ENCODE results near the gene FREM3.
A peak's percentile ranks its signal among the peaks of the same experiment; 100 is the strongest.

FREM3 gene

GRCh38 chr4:143585548-143585947, 114.9 kb downstream of the FREM3 start:
- no peak for DNase-seq

GRCh38 chr4:143581331-143581946, 119.0 kb downstream of the FREM3 start:
- Mint-ChIP-seq H3K4me1 (no peaks in the 10 kb centered on the region), H3K27ac (no peak overlapping the region), H3K27me3 (no peaks in the 10 kb centered on the region), H3K9me3 (peaks cover 13% of the 10 kb centered on the region), H3K36me3 (no peaks in the 10 kb centered on the region), H3K4me3 (no peak overlapping the region)
- CTCF ChIA-PET, result interaction anchor here (1.8 kb wide), 1 partner anchor 22 kb away, joined by 8 read pairs; no protein-coding TSS in a partner anchor
- DNase-seq, result no peak

More at GRCh38 chr4:143585548-143585947, 114.9 kb downstream of the FREM3 start:
- Mint-ChIP-seq H3K27ac (no peak overlapping the region), H3K9me3 (peaks cover 13% of the 10 kb centered on the region), H3K4me3 (no peak overlapping the region), H3K4me1 (no peaks in the 10 kb centered on the region), H3K27me3 (peaks cover 4% of the 10 kb centered on the region), H3K36me3 (no peaks in the 10 kb centered on the region)
- CTCF ChIA-PET, result no interaction called here

- DNase-seq, result no peak
- CTCF ChIA-PET, result no interaction called here
- H3K4me3 Mint-ChIP-seq, result no peak overlapping the region
- no peak overlapping the region for H3K27ac Mint-ChIP-seq
- peaks cover 1% of the 10 kb centered on the region for H3K36me3 Mint-ChIP-seq
- H3K9me3 Mint-ChIP-seq, result no peaks in the 10 kb centered on the region
- no peaks in the 10 kb centered on the region for H3K27me3 Mint-ChIP-seq
- no peaks in the 10 kb centered on the region for H3K4me1 Mint-ChIP-seq
Measured at GRCh38 chr4:143575331-143575730, 125.1 kb downstream of the FREM3 start.

GRCh38 chr4:143564472-143564871, 136.0 kb downstream of the FREM3 start:
- no peak overlapping the region for H3K27ac Mint-ChIP-seq
- DNase-seq, result no peak
- H3K27me3 Mint-ChIP-seq, result no peaks in the 10 kb centered on the region
- H3K4me1 Mint-ChIP-seq, result peaks cover 11% of the 10 kb centered on the region
- H3K36me3 Mint-ChIP-seq, result no peaks in the 10 kb centered on the region
- no peak overlapping the region for H3K4me3 Mint-ChIP-seq
- H3K9me3 Mint-ChIP-seq, result peaks cover 12% of the 10 kb centered on the region
- CTCF ChIA-PET, result no interaction called here

- Mint-ChIP-seq H3K27me3 (no peaks in the 10 kb centered on the region), H3K4me1 (peaks cover 23% of the 10 kb centered on the region), H3K27ac (peak overlapping the region; percentile 94), H3K36me3 (peaks cover 1% of the 10 kb centered on the region), H3K4me3 (peak overlapping the region; percentile 81), H3K9me3 (peaks cover 4% of the 10 kb centered on the region)
- DNase-seq, result peak; percentile 23
- CTCF ChIA-PET, result interaction anchor here (1.1 to 2.8 kb wide), 7 partner anchors 10 to 421 kb away, joined by 3 to 14 read pairs (median 5); no protein-coding TSS in a partner anchor
Measured at GRCh38 chr4:143559757-143560147, 140.7 kb downstream of the FREM3 start.

GRCh38 chr4:143558823-143559756, 141.4 kb downstream of the FREM3 start:
- peak overlapping the region; percentile 81 for H3K4me3 Mint-ChIP-seq
- peaks cover 4% of the 10 kb centered on the region for H3K9me3 Mint-ChIP-seq
- no peaks in the 10 kb centered on the region for H3K27me3 Mint-ChIP-seq
- H3K36me3 Mint-ChIP-seq, result peaks cover 4% of the 10 kb centered on the region
- peak overlapping the region; percentile 94 for H3K27ac Mint-ChIP-seq
- peak; percentile 78 for DNase-seq
- H3K4me1 Mint-ChIP-seq, result peaks cover 23% of the 10 kb centered on the region
- CTCF ChIA-PET, result interaction anchor here (1.1 to 2.8 kb wide), 15 partner anchors 10 to 422 kb away, joined by 3 to 14 read pairs (median 4); partner anchors contain the start of gene SMARCA5

GRCh38 chr4:143558286-143558685, 142.2 kb downstream of the FREM3 start:
- H3K36me3 Mint-ChIP-seq, result peaks cover 7% of the 10 kb centered on the region
- H3K4me3 Mint-ChIP-seq, result peak overlapping the region; percentile 81
- peaks cover 4% of the 10 kb centered on the region for H3K9me3 Mint-ChIP-seq
- DNase-seq, result no peak
- H3K4me1 Mint-ChIP-seq, result peaks cover 23% of the 10 kb centered on the region
- CTCF ChIA-PET, result interaction anchor here (1.1 to 2.8 kb wide), 12 partner anchors 11 to 422 kb away, joined by 3 to 14 read pairs (median 4); partner anchors contain the start of gene SMARCA5
- H3K27me3 Mint-ChIP-seq, result no peaks in the 10 kb centered on the region
- peak overlapping the region; percentile 55 for H3K27ac Mint-ChIP-seq

- peaks cover 17% of the 10 kb centered on the region for H3K36me3 Mint-ChIP-seq
Measured at GRCh38 chr4:143555676-143556075, 144.8 kb downstream of the FREM3 start.

GRCh38 chr4:143554728-143555597, 145.5 kb downstream of the FREM3 start:
- DNase-seq, result no peak
- Mint-ChIP-seq H3K27me3 (no peaks in the 10 kb centered on the region), H3K4me3 (no peak overlapping the region), H3K9me3 (no peaks in the 10 kb centered on the region), H3K27ac (no peak overlapping the region), H3K4me1 (peaks cover 17% of the 10 kb centered on the region), H3K36me3 (peaks cover 21% of the 10 kb centered on the region)
- CTCF ChIA-PET, result no interaction called here

More at GRCh38 chr4:143555676-143556075, 144.8 kb downstream of the FREM3 start:
- H3K4me1 Mint-ChIP-seq, result peaks cover 23% of the 10 kb centered on the region
- no peaks in the 10 kb centered on the region for H3K9me3 Mint-ChIP-seq
- no peak overlapping the region for H3K4me3 Mint-ChIP-seq
- DNase-seq, result no peak
- H3K27ac Mint-ChIP-seq, result no peak overlapping the region
- no peaks in the 10 kb centered on the region for H3K27me3 Mint-ChIP-seq
- CTCF ChIA-PET, result no interaction called here

GRCh38 chr4:143549928-143550327, 150.5 kb downstream of the FREM3 start:
- CTCF ChIA-PET, result no interaction called here
- no peaks in the 10 kb centered on the region for H3K27me3 Mint-ChIP-seq
- H3K4me1 Mint-ChIP-seq, result no peaks in the 10 kb centered on the region
- H3K9me3 Mint-ChIP-seq, result no peaks in the 10 kb centered on the region
- no peak for DNase-seq
- no peak overlapping the region for H3K4me3 Mint-ChIP-seq
- H3K36me3 Mint-ChIP-seq, result peaks cover 49% of the 10 kb centered on the region
- no peak overlapping the region for H3K27ac Mint-ChIP-seq

GRCh38 chr4:143539670-143540023, 160.8 kb downstream of the FREM3 start:
- no peak overlapping the region for H3K4me3 Mint-ChIP-seq
- CTCF ChIA-PET, result no interaction called here
- no peak overlapping the region for H3K27ac Mint-ChIP-seq
- no peaks in the 10 kb centered on the region for H3K4me1 Mint-ChIP-seq
- no peaks in the 10 kb centered on the region for H3K27me3 Mint-ChIP-seq
- H3K9me3 Mint-ChIP-seq, result no peaks in the 10 kb centered on the region
- DNase-seq, result no peak
- H3K36me3 Mint-ChIP-seq, result peaks cover 60% of the 10 kb centered on the region

- CTCF ChIA-PET, result no interaction called here
- Mint-ChIP-seq H3K4me3 (no peak overlapping the region), H3K9me3 (no peaks in the 10 kb centered on the region), H3K27ac (no peak overlapping the region), H3K36me3 (peaks cover 56% of the 10 kb centered on the region), H3K27me3 (no peaks in the 10 kb centered on the region), H3K4me1 (no peaks in the 10 kb centered on the region)
- no peak for DNase-seq
Measured at GRCh38 chr4:143538979-143539669, 161.4 kb downstream of the FREM3 start.

GRCh38 chr4:143531788-143532491, 168.5 kb downstream of the FREM3 start:
- H3K27ac Mint-ChIP-seq, result peak overlapping the region; percentile 58
- H3K4me3 Mint-ChIP-seq, result no peak overlapping the region
- H3K4me1 Mint-ChIP-seq, result no peaks in the 10 kb centered on the region
- H3K36me3 Mint-ChIP-seq, result peaks cover 54% of the 10 kb centered on the region
- DNase-seq, result no peak
- CTCF ChIA-PET, result interaction anchor here (0.9 to 1.8 kb wide), 4 partner anchors 12 to 26 kb away, joined by 3 to 4 read pairs (median 4); no protein-coding TSS in a partner anchor
- no peaks in the 10 kb centered on the region for H3K9me3 Mint-ChIP-seq
- no peaks in the 10 kb centered on the region for H3K27me3 Mint-ChIP-seq
